HS-27A (cell line): ENCODE results near the gene SRMS.
"Not testable (repeated sequence)": the region's sequence is repeated elsewhere in the genome, so short reads cannot be mapped to it uniquely, and the experiment has no call there.

Experiments
- DNase-seq: peaks from one replicate; pipeline ENCODE4 v3.0.0-alpha.2; 2012; ENCODE audit warnings: low read depth, missing footprints

SRMS gene

DNA sequence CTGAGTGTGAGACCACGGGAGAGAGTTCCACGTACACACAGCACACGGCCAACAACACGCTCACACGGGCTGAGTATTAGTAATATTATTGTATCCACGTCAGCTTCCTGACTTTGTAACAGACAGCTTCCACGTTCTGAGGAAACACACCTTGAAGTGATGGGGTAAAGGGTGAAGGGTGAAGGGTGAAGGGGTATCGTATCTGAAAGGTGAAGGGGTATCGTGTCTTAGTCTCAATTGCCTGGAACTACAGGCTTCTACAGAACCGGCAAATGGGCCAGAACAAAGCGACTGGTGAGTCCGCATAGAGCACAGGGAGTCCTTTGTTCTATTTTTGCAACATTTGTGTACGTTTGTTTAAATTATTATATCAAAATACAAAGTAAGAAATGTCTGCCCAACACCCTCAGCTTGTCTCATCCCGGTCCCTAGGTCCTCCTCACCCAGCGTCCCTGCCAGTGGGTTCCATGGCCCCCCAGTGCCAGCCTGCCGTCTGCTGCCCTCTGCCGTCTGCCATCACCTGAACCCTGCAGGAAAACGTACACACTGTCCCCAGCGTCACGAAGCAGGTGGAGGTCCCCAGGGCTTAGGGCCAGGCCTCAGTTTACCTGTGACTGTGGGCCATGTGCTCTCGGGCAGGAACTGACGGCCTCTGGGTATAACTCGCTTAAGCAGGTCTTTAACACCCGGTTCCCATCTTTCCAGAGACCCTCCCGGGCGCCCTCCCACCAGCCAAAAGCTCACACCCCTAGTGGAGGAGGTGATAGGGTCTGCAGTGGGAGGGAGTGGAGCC is 30.9 kb upstream of the SRMS start:
- DNase-seq, result no peak

DNA sequence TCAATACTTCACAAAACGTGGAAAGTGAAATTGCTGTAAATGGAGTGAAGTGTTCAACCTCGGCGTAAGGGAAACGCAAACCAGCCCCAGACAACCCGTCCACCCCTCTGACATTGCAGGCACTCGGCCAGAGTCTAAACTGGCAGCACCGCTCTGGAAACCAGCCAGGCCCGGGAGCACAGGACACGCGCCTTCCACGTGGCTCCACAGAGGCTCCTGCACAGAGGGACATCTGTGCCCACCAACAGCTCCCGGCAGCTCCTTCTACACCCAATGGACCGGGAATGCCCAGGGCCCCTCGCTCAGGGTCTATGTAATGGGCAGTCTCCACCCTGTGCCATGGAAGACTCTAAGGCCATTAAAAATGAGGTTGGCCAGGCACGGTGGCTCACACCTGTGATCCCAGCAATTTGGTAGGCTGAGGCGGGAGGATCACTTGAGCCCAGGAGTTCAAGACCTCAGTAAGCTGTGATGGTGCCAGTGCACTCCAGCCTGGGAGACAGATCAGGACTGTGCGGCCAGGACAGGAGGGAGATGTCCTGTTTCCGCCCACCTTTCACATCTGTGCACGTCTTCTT is 29.9 kb upstream of the SRMS start:
- no peak for DNase-seq

DNA sequence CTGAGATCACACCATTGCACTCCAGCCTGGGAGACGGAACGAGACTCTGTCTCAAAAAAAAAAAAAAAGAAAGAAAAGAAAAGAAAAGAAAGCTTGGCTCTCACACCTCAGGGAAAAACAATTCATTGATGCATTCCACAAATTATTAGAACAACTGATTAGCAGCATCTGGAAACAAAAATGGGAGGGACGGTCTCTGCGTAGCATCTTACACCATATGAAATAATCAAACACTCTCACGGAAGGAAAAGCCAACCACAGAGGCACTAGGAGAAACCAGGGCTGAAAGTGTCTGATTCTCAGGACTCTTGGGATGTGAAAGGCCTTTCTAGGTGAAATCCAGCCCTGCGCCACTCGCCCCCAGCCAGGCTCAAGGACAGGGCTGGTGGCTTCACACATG is 28.8 kb upstream of the SRMS start:
- no peak for DNase-seq

DNA sequence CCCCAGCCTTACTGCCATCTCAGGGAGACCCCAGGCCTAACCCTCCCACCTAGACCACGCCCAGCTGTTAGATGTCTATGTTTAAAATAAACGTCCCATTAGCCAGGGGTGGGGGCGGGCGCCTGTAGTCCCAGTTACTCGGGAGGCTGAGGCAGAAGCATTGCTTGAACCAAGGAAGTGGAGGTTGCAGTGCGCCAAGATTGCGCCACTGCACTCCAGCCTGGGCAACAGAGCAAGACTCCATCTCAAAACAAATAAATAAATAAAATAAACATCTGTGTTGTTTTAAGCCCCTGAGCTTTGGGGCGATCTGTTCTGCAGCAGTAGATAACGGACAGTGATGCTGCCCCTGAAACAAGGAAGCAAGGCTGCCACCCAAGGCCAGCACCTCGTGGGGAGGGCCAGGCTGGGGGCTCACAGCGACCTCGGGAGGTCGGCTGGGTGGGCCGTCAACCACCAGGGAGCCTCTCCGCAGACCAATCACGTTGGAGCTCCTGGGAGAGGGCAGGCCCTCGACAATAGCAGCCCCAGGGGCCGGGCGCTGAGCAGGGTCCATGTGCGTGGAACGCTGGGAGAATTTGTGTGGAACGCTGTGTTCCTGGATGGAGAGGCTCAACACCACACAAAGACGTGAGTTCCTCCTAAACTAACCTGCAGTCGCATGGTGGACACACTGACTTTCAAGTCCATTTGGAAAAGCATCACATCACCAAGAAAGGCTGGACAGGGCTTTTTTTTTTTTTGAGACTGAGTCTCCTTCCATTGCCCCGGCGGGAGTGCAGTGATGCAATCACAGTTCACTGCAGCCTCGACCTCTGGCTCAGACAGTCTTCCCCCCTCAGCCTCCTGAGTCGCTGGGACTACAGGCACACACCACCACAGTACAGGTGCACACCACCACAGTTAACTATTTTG is 27.5 kb upstream of the SRMS start:
- no peak for DNase-seq

DNA sequence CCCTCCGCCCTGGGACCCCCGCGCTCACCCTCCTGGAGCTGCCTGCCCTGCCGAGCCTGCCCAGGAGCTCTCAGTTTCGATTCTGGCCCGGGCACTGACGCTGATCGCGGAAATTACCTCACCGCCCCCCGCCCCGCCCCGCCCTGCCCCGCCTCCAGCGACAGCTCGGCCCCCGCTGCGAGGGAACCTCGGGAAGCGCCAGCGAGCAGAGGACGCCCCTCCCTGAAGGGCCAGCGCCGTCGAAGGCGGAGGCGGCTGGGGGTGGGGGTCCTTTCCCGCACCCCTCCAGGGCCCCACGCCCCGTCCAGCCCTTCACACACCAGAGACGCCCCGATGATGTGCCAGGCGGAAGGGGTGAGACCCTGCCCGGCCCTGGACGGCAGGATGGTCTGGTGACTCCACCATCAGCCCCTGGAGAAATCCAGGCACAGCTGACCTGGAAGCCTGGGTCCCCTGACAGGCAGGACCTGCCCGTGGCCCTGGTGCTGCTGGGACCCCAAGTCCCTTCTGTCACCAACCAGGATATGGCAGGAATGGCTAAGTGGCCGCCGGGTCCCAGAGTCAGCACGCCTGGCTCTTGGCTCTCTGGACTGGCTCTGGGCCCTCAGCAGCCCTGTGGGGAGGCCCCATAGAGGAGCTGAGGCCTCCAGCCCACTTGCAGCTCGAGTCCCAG is 26.7 kb upstream of the SRMS start, which contains the start of gene HELZ2:
Gene HELZ2 (minus strand): TSS at position 84 of the 673 bp plus-strand sequence. CDS start 1,854 bp downstream, outside the sequence.
- DNase-seq, result no peak

DNA sequence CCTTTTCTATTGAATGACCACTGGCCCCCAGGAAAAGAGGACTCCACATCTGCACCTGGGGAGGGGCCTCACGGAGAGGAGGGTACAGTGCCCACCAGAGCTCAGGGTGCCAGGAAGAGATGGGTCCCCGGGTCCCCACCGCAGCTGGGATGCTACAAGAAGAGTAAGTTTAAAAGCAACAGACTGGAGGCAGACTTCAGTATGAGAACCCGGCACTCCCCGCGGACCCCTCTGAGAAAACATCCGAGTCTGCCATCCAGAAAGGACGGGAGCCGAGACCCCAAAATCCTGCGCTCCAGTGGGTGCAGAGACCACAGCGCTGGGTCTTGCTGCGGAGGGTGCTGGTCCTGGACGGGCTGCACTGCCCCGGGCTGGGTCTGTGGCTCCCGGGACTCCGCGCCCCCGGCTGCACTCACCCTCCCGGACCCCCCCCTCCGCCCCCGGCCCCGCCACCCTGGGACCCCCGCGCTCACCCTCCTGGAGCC is 26.1 kb upstream of the SRMS start:
- no peak for DNase-seq

DNA sequence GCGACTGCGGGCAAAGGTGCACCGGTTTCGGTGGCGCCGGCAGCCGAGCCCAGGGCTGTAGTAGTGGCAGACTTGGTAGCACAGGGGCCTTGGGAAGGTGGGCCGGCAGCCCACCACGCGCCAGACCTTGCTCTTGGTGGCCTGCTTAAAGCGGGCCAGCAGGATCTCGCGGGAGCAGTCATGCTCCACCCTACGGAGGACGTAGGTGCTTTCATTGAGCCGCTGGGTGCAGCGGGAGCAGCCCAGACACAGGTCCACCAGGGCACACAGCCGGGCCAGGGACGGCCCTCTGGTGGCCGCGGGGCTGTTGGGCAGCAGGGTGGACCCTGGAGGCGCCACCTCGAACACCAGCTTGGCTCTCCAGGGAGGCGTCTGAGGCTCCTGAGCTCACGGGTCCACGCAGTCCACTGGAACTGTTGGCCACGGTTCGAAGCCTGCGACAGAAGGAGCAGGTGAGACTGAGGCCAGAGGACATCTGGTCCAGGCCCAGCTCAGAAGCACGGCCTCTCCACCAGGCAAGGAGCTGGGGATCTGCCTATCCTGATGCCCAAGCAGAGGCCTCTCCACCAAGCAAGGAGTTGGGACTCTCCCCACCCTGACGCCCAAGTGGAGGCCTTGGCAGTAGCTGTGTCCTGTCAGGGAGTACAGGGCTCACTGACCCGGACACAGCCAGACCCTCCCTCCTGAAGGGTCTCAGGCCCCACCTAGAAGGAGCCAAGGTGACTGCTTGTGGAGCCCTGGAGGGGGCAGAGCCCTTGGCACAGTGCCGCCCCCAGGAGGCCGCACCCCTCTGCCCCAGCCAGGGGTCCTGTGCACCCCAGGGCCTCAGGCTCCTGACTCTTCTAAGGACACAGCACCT is 25.5 kb upstream of the SRMS start:
- DNase-seq, result no peak

DNA sequence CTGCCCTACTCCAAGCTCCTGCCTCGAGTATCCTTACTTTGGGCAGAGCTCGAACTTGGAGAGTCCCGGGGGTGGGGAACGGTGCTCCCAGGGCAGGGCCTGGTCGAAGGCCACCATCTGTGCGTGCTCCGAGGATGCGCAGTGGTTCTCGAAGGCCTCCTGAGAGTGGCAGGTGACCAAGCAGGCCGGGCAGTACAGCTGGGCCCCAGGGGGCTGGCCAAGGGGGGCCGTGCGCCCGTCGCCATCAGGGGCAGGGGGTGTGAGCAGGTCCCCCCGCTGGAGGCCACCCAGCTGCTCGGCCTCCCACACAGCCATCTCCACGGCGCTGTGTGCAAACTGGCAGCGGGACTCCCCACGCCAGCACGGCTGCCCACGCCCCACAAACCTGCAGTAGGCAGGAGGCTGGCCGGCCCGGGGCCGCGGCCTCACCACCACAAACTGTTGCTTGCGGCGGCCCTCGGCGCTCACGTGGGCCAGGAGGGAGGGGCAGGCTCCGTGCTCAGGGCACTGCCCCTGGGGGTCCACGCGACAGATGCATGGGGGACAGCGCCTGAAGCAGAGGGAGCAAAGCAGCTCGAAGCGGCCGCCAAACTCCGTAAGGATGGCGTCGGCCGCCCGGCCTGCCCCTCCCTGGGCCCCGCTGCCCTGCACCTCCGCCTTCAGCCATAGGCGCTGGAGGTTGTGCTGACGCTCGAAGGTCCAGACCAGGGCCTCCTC is 24.7 kb upstream of the SRMS start:
- no peak for DNase-seq

DNA sequence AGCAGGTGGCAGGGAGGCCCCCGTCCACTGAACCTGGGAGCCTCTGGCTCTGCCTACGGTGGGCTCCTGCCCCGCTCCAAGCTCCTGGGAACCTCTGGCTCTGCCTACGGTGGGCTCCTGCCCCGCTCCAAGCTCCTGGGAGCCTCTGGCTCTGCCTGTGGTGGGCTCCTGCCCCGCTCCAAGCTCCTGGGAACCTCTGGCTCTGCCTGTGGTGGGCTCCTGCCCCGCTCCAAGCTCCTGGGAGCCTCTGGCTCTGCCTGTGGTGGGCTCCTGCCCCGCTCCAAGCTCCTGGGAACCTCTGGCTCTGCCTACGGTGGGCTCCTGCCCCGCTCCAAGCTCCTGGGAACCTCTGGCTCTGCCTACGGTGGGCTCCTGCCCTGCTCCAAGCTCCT is 23.5 kb upstream of the SRMS start:
- DNase-seq, result not testable (repeated sequence)

DNA sequence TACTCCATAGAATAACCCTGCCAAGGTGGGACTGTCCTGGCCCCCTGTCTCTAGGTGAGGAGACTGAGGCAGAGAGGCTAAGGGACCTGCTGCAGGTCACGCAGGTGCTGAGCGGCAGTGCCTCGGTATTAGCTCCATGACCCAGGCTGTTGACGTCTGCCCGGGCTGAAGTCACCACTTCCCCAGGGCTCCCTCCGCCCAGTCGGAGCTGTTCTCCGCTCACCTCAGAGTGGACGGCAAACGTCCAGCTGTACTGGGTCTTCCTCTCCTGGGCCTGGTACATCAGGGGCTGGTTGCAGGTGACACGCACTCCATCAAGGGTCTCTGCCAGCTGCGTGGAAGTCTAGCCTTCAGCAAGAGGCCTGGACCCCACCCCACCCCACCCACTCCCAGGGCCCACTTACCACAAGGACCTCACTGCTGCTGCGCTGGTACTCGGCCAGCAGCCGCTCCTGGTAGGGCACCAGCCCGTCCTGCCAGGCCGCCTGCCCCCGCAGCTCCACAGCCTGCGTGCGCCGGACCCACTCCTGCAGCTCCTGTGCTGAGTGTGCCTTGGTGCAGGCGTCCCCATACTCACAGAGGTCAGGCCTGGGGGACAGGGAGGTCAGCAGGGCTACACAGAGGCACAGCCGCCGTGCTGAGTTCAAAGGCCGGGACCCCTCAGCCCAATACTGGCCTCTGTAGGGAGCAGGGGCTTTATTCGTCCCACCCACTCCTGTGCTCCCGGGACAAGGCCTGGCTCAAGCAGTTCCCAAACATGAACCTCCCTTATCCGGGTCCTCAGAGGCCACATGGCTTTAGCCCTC is 22.9 kb upstream of the SRMS start:
- no peak for DNase-seq

DNA sequence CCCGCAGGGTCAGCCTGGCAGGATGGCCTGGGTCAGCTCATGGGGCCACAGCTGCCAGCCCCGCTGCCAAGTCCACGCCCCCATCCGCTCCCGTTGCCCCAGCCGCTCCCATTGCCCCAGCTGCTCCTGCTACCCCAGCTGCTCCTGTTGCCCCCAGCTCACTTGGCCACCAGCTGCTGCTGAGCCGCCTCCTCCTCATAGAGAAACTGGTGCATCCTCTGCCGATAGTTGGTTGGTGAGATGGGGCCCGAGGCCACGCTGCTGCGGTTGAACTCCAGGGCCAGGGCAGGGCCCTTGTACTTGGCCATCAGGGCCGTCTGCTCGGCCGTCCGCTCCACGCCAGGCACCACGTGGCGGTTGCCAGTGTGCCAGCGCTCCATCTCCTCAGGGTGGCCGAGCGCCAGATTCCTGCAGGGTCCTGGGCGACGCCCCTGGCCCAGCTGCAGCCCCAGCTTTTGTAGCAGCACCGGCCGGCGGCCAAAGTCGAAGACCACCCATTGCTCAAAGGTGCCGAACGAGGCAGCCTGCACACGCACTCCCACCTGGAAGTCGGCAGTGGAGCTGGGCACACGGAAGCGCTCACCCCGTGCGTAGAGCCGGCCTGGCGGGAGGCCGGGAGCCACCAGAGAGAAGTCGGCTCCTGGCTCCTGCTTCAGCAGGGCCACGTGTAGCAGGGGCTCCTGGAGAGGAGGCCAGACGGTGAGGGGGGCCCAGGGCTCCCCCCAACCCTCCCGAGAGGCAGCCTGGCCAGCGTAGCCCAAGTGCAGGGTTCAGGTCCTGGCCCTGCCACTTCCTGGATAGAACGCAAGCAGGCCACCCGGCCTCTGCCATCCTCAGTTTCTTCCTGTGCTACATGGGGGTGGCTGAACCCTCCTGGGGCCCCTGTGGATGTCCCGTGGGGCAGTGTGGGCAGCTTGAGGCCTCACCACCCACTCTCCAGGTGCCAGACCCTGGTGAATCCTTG is 21.7 kb upstream of the SRMS start:
- DNase-seq, result no peak

DNA sequence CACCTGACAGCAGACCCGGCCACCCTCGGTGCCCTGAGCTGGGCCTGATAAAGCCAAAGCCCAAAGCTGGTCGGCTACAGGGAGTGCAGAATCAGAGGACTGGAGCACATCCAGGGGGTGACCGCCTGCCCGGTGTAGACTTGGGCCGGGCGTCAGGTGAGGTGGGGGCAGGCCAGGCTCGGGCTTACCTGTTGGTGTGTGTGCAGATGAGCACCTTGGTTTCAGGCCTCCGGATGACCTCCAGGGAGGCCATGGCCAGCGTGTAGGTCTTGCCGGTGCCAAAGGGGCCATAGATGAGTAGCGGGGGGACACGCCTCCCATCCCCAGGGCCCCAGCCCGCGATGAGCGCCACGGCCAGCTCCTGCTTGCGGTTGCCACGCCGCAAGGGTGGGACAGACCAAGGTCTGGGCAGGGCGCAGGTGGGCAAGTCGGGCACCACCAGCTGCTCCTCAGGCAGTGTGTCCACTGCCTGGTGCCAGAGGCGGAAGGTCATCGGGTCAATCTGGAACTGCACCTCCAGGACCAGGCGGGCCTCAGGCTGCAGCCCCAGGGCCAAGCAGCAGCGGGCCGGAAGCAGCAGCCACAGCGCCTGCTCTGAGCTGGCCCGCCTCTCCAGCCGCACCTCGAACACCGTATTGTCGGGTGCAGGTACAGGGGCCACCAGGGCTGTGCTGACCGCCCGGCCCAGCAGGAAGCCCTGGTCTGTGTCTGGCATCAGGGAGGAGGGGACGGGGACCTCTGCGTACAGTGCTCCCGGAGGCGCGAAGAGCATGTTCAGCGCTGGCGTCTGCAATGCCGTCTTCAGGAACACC is 20.8 kb upstream of the SRMS start:
- DNase-seq, result no peak

DNA sequence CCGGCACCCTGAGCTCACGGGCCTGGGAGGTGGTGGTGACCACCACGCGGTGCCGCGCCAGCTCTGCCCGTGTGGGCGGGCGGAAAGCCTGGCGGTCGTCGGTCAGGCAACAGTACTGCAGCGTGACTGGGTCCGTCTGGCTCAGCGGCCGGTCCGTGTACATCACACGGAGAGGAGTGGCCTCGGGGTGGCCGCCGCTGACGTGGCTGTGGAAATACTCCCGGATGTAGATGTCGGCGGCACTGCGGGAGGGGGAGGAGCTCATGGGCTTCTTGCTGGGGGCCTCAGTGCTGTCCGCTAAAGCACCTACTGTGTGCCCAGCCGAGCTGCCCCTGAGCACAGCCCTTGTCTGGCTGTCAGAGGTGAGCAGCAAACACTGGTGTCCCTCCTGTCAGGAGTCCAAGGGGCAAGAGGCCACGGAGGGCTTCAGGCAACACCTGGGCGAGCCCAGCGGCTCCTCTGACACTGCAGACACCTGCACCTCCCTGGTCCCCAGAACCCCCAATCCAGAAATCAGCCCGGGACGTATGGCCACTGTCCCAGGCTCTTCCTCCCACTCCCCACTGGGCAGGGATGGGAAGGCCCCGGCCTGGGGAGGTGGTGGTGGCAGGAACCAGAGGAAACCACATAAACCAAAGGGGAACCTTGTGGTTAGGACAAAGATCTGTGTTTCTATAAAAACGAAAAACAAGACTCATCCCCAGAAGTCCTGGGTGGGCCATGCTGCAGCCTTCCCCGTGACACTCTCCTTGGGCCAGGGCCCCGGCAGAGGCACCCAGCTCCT is 20.0 kb upstream of the SRMS start:
- DNase-seq, result no peak

DNA sequence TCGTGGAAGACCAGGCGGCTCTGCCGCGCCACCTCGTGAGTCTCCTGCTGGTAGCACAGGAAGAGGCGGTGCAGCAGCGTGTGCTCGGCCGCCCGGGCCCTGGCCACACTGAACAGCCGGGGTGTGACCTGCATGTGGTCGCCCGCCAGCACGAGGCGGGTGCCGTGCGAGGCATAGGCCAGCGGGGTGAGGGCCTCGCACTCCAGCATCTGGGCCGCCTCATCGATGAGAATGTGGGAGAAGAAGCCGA is 19.5 kb upstream of the SRMS start:
- no peak for DNase-seq

DNA sequence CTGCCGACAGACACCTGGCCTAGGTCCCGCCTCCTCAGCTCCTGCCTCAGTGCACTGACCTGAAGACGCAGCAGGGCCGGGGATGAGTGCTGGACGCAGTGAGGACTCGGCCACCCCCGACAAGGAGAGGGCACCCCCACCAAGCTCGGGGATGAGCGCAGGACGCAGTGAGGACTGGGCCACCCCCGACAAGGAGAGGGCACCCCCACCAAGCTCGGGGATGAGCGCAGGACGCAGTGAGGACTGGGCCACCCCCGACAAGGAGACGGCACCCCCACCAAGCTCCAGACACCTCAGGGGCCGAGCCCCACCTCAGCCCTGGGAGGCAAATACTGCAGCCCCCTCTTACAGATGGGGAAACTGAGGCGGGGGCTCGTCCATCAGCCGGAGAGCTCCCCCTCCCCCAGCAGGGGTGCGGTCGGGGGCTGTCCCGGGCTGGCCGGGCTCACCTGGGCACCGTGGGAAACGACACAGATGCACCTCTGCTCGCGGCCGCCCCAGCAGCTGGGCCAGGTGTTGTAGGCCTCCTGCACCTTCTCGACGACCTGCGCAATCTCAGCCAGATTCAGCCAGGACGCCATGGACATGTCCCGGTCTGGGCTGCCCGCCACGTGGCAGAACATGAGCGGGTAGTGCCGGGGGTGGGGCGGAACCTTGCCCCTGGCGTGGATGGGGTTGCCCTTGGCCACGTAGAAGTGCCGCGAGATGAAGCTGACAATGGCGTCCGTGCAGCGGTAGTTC is 19.0 kb upstream of the SRMS start:
- DNase-seq, result no peak

DNA sequence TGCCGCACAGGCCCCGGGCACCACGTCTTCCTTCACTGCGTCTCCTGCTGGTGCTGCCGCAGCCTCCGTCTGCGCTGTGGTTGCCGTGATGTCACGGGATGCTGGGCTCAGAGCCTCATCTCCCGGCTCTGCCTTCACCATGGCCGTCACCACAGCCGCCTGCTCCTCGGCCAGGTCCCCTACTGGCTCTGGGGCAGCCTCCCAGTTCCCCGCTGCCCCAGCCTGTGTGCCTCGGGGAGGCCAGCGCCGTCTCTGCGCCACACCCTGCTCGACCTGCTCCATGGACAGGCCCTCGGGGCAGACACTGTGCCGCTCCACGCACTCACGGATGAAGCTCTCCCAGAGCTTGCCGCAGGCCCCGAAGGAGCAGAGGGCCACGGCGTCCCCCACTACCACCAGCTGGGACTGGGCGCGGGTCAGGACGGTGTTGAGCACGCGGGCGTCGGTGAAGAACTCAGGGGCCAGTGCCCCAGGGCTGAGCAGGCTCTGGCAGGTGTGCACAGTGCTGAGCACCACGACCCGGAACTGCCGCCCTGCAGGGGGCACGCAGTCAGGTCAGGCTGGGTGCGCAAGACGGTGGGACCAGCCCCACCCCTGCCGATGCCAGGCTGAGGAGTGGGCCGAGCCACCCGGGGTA is 18.3 kb upstream of the SRMS start:
- no peak for DNase-seq
